Measurements from ENCODE around the gene SARNP.

The SARNP gene

GRCh38 chr12:55722948-55723347 is 94.6 kb downstream of the SARNP start:
- Histone ChIP-seq H3K4me2 (ENCODE audit: low read depth, low read length, poor library complexity, severe bottlenecking) (no peak overlapping the region), H3K27me3 (ENCODE audit: low read length) (no peaks in the 10 kb centered on the region), H3K9me2 (replicated peaks; ENCODE audit: insufficient read depth, low read length) (no peaks in the 10 kb centered on the region), H3K9me3 (ENCODE audit: insufficient read depth, low read length) (no peaks in the 10 kb centered on the region), H3K79me2 (ENCODE audit: insufficient read depth, low read length) (0 out of 2 replicates have a peak, but pooled peaks cover under 1% of the 10 kb centered on the region), H3F3A (ENCODE audit: insufficient read depth) (peaks cover 14% of the 10 kb centered on the region), H3K4me3 (ENCODE audit: insufficient read depth, low read length, poor library complexity, severe bottlenecking) (no peak overlapping the region), H3K36me3 (ENCODE audit: low read length) (no peaks in the 10 kb centered on the region), H2AFZ (ENCODE audit: low read depth, low read length, severe bottlenecking) (no peak overlapping the region), H3K27ac (ENCODE audit: low read depth, low read length) (no peak overlapping the region), H3K9ac (ENCODE audit: low read length) (no peak overlapping the region), H4K20me1 (ENCODE audit: low read depth, low read length) (no peaks in the 10 kb centered on the region)
- TF ChIP-seq, protein P1, sequence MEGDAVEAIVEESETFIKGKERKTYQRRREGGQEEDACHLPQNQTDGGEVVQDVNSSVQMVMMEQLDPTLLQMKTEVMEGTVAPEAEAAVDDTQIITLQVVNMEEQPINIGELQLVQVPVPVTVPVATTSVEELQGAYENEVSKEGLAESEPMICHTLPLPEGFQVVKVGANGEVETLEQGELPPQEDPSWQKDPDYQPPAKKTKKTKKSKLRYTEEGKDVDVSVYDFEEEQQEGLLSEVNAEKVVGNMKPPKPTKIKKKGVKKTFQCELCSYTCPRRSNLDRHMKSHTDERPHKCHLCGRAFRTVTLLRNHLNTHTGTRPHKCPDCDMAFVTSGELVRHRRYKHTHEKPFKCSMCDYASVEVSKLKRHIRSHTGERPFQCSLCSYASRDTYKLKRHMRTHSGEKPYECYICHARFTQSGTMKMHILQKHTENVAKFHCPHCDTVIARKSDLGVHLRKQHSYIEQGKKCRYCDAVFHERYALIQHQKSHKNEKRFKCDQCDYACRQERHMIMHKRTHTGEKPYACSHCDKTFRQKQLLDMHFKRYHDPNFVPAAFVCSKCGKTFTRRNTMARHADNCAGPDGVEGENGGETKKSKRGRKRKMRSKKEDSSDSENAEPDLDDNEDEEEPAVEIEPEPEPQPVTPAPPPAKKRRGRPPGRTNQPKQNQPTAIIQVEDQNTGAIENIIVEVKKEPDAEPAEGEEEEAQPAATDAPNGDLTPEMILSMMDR (IDR thresholded peaks at IDR 0.05; ENCODE audit: insufficient read depth, low read length, poor library complexity, severe bottlenecking): no peak
- TF ChIP-seq EZH2phosphoT487 (conservative IDR thresholded peaks at IDR 0.05; ENCODE audit: low read length): no peak

- H3K79me2 ChIP-seq (ENCODE audit: insufficient read depth, low read length): no peaks in the 10 kb centered on the region
- H3K9me3 ChIP-seq (ENCODE audit: insufficient read depth, low read length): no peaks in the 10 kb centered on the region
- no peaks in the 10 kb centered on the region for H3K27me3 ChIP-seq (ENCODE audit: low read length)
- no peak overlapping the region for H2AFZ ChIP-seq (ENCODE audit: low read depth, low read length, severe bottlenecking)
- no peak overlapping the region for H3K27ac ChIP-seq (ENCODE audit: low read depth, low read length)
- peaks cover 10% of the 10 kb centered on the region for H3F3A ChIP-seq (ENCODE audit: insufficient read depth)
- H3K9ac ChIP-seq (ENCODE audit: low read length): no peak overlapping the region
- TF ChIP-seq, protein P1 (IDR thresholded peaks at IDR 0.05; ENCODE audit: insufficient read depth, low read length, poor library complexity, severe bottlenecking): no peak
- no peak for TF ChIP-seq EZH2phosphoT487 (conservative IDR thresholded peaks at IDR 0.05; ENCODE audit: low read length)
- H3K4me3 ChIP-seq (ENCODE audit: insufficient read depth, low read length, poor library complexity, severe bottlenecking): no peak overlapping the region
- H4K20me1 ChIP-seq (ENCODE audit: low read depth, low read length): no peaks in the 10 kb centered on the region
- no peaks in the 10 kb centered on the region for H3K9me2 ChIP-seq (replicated peaks; ENCODE audit: insufficient read depth, low read length)
- H3K4me2 ChIP-seq (ENCODE audit: low read depth, low read length, poor library complexity, severe bottlenecking): no peak overlapping the region
- H3K36me3 ChIP-seq (ENCODE audit: low read length): no peaks in the 10 kb centered on the region
Observed at GRCh38 chr12:55721601-55722213, 95.8 kb downstream of the SARNP start.

DNA sequence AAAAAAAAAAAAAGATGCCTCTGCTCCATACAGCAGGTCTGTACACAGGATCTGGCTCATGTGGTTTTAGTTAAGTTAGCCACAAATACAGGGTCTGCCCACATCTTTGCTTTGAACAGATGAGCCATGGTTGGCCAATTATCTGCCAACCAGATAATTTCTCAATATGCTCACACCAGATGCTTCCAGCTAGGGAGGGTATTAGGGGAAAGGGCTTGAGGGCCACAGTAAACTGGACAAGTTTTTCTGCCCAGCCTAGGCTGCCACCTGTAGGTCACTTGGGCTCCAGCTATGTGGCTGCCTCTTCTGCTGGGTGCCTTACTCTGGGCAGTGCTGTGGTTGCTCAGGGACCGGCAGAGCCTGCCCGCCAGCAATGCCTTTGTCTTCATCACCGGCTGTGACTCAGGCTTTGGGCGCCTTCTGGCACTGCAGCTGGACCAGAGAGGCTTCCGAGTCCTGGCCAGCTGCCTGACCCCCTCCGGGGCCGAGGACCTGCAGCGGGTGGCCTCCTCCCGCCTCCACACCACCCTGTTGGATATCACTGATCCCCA is 96.6 kb downstream of the SARNP start:
- Histone ChIP-seq H4K20me1 (ENCODE audit: low read depth, low read length) (no peaks in the 10 kb centered on the region), H3K27me3 (ENCODE audit: low read length) (no peaks in the 10 kb centered on the region), H3K27ac (ENCODE audit: low read depth, low read length) (no peak overlapping the region), H3K9ac (ENCODE audit: low read length) (no peak overlapping the region), H3F3A (ENCODE audit: insufficient read depth) (peaks cover 10% of the 10 kb centered on the region), H3K79me2 (ENCODE audit: insufficient read depth, low read length) (no peaks in the 10 kb centered on the region), H3K9me2 (replicated peaks; ENCODE audit: insufficient read depth, low read length) (no peaks in the 10 kb centered on the region), H3K4me2 (ENCODE audit: low read depth, low read length, poor library complexity, severe bottlenecking) (no peak overlapping the region), H3K9me3 (ENCODE audit: insufficient read depth, low read length) (no peaks in the 10 kb centered on the region), H2AFZ (ENCODE audit: low read depth, low read length, severe bottlenecking) (no peak overlapping the region), H3K4me3 (ENCODE audit: insufficient read depth, low read length, poor library complexity, severe bottlenecking) (no peak overlapping the region), H3K36me3 (ENCODE audit: low read length) (no peaks in the 10 kb centered on the region)
- TF ChIP-seq, protein P1 (IDR thresholded peaks at IDR 0.05; ENCODE audit: insufficient read depth, low read length, poor library complexity, severe bottlenecking): no peak
- TF ChIP-seq EZH2phosphoT487 (conservative IDR thresholded peaks at IDR 0.05; ENCODE audit: low read length): no peak
